ENCODE measurements around the gene TSEN34. TPM values are rescaled to one million over a fixed set of nuclear protein-coding genes. Genes with fewer than 3 reads are reported as not detected.
"Not testable (repeated sequence)": the region's sequence is repeated elsewhere in the genome, so short reads cannot be mapped to it uniquely, and the experiment has no call there.

Gene TSEN34
- total RNA-seq, 2 donors from 2014 or later: 8.1 to 8.9 TPM

DNA sequence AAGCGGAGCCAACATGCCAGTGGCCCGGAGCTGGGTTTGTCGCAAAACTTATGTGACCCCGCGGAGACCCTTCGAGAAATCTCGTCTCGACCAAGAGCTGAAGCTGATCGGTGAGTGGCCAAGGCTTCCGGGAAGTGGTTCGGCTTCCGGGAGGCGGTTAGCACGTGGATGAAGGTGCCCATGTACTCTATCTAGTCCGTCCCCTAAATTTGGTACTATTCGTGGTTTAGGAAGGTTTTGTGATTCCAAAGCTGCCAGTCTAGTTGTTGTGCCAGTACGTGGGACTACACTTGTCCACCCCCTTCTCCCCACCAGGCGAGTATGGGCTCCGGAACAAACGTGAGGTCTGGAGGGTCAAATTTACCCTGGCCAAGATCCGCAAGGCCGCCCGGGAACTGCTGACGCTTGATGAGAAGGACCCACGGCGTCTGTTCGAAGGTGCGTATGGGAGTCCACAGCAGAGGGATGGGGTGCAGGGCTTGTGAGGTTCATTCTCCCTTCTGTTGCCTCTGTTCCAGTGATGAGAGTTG lies 10.1 kb downstream of the TSEN34 start:
- no peaks in the 10 kb centered on the region for H3K9me3 ChIP-seq (ENCODE audit: control insufficient read depth, low read length, poor library complexity, severe bottlenecking)
- Mint-ChIP-seq H3K27me3 (peaks cover 5% of the 10 kb centered on the region), H3K36me3 (ENCODE audit: low read depth) (peaks cover 8% of the 10 kb centered on the region), H3K4me3 (peak overlapping the region; percentile 99), H3K4me1 (peaks cover 40% of the 10 kb centered on the region), H3K27ac (peak overlapping the region; percentile 100)
- ATAC-seq: no peak
- no peak for DNase-seq

DNA sequence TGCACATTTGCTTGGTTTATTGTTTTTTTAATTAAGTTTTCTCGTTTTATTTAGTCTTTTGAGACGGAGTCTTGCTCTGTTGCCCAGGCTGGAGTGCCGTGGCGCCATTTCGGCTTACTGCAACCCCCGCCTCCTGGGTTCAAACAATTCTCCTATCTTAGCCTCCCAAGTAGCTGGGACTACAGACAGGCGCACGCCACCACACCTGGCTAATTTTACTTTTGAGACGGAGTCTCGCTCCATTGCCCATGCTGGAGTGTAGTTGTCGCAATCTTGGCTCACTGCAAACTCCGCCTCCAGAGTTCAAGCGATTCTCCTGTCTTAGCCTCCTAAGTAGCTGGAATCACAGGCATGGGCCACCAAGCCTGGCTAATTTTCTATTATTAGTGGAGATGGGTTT lies 10.9 kb downstream of the TSEN34 start:
- Mint-ChIP-seq H3K27ac (peak overlapping the region; percentile 100), H3K4me3 (peak overlapping the region; percentile 99), H3K36me3 (ENCODE audit: low read depth) (peaks cover 8% of the 10 kb centered on the region), H3K27me3 (peaks cover 5% of the 10 kb centered on the region), H3K4me1 (peaks cover 40% of the 10 kb centered on the region)
- H3K9me3 ChIP-seq (ENCODE audit: control insufficient read depth, low read length, poor library complexity, severe bottlenecking): no peaks in the 10 kb centered on the region
- ATAC-seq (no peak), DNase-seq (no peak)

DNA sequence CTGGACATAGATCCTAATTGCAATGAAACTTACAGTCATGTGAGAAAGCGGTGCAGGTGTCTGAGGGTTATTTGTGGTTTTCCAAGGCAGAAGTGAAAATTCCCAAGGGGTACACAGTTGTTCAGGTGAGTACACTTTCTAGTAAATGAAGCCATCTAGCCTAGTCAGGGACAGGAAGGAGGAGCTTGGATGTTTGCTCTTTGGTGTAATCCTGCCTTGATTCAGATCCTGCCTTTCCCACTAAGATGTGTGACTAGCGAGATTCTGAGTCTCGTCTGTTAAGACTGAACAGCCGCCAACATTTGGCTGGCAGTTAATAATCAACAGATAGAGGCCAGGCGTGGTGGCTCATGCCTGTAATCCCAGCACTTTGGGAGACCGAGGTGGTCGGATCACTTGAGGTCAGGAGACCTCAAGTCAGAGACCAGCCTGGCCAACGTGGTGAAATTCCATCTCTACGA lies 12.1 kb downstream of the TSEN34 start:
- Mint-ChIP-seq H3K27me3 (peaks cover 5% of the 10 kb centered on the region), H3K4me3 (peak overlapping the region; percentile 73), H3K4me1 (peaks cover 47% of the 10 kb centered on the region), H3K27ac (peak overlapping the region; percentile 100), H3K36me3 (ENCODE audit: low read depth) (peaks cover 12% of the 10 kb centered on the region)
- DNase-seq (no peak), ATAC-seq (no peak)
- H3K9me3 ChIP-seq (ENCODE audit: control insufficient read depth, low read length, poor library complexity, severe bottlenecking): no peaks in the 10 kb centered on the region

DNA sequence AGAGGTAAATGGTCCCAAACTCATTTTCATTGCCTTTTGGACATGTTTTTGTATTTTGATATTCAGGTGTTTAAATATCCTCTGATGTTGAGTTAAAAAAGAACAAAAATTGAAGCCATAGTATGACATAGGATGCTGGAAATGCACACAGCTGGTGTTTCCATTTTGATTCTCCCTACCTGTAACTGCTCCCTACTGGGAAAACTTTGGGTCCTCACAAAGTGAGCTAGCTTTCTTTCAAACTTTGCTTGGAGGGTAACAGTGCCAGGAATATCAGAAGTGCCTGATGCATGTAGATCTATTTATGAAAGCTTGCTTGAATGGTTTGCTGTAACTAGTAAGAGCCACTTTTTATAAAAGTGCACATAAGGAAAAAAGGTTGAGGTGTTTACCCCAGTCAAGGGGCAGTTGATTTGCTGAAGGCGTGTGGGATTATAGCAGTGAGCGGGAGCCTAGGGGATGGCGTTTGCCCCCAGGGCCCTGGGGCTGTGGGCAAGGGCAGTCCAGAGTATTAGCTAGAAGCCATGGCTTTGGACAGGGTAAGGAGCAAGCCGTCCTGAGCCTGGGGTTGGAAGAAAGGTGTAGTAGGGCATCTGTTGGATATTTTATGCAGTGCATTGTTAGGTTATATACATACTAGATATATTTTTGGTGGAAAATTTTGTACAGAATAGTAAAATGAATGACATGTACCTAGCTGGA lies 13.8 kb downstream of the TSEN34 start:
- H3K4me3 Mint-ChIP-seq: peak overlapping the region; percentile 71

DNA sequence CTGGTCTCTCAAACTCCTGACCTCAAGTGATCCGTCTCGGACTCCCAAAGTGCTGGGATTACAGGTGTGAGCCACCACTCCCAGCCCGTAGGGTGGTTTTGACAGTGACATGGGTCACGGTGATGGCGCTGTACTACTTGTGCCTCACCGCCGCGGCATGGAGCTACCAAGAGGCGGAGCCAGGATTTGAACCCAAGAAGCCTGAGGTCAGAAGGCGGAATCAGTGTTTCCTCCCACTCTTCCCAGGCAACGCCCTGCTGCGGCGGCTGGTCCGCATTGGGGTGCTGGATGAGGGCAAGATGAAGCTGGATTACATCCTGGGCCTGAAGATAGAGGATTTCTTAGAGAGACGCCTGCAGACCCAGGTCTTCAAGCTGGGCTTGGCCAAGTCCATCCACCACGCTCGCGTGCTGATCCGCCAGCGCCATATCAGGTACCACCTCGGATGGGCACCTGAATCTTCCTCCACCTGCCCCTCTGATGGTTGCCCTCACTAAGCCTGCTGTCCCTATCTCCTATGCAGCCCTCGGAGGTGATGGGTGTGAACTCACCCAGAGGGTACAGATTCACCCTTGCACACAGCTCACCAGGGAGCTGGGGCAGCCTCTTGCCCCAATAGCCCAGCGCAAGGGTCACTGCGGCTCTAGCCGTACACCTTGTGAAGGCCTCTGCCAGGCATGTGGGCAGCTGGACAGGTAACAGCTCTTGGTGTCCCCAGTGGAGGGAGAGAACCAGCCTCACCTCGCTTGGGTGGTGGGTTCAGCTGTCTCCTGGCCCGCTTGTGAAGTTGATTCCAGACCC lies 15.1 kb downstream of the TSEN34 start:
- H3K4me1 Mint-ChIP-seq: peaks cover 64% of the 10 kb centered on the region
- no peaks in the 10 kb centered on the region for H3K9me3 ChIP-seq (ENCODE audit: control insufficient read depth, low read length, poor library complexity, severe bottlenecking)
- no peaks in the 10 kb centered on the region for H3K27me3 Mint-ChIP-seq
- ATAC-seq (no peak), DNase-seq (no peak)
- H3K36me3 Mint-ChIP-seq (ENCODE audit: low read depth): peaks cover 10% of the 10 kb centered on the region
- H3K4me3 Mint-ChIP-seq: no peak overlapping the region
- H3K27ac Mint-ChIP-seq: peak overlapping the region; percentile 95

More for the DNA sequence above, 13.8 kb downstream of the TSEN34 start:
- Mint-ChIP-seq H3K27ac (peak overlapping the region; percentile 100), H3K4me1 (peaks cover 60% of the 10 kb centered on the region), H3K36me3 (ENCODE audit: low read depth) (peaks cover 12% of the 10 kb centered on the region), H3K27me3 (peaks cover 5% of the 10 kb centered on the region)
- DNase-seq: no peak
- ATAC-seq: no peak
- no peaks in the 10 kb centered on the region for H3K9me3 ChIP-seq (ENCODE audit: control insufficient read depth, low read length, poor library complexity, severe bottlenecking)

GRCh38 chr19:54206831-54207177 lies 15.7 kb downstream of the TSEN34 start:
- no peaks in the 10 kb centered on the region for H3K9me3 ChIP-seq (ENCODE audit: control insufficient read depth, low read length, poor library complexity, severe bottlenecking)
- peaks cover 60% of the 10 kb centered on the region for H3K4me1 Mint-ChIP-seq
- no peak for ATAC-seq
- H3K4me3 Mint-ChIP-seq: peak overlapping the region; percentile 21
- peak overlapping the region; percentile 95 for H3K27ac Mint-ChIP-seq
- no peak for DNase-seq
- peaks cover 10% of the 10 kb centered on the region for H3K36me3 Mint-ChIP-seq (ENCODE audit: low read depth)
- H3K27me3 Mint-ChIP-seq: no peaks in the 10 kb centered on the region

DNA sequence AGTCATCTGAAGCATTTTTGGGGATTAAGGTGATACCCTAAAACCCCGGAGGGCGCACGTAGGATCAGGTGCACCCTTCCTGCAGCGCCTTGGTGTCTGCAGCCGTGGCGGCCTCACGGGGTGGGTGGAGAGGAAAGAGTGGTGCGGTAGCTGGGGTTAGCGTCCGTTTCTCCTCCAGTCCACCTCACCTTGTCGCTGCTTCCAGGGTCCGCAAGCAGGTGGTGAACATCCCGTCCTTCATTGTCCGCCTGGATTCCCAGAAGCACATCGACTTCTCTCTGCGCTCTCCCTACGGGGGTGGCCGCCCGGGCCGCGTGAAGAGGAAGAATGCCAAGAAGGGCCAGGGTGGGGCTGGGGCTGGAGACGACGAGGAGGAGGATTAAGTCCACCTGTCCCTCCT lies 16.1 kb downstream of the TSEN34 start:
- peaks cover 58% of the 10 kb centered on the region for H3K4me1 Mint-ChIP-seq
- H3K27ac Mint-ChIP-seq: peak overlapping the region; percentile 95
- not testable (repeated sequence) for H3K9me3 ChIP-seq (ENCODE audit: control insufficient read depth, low read length, poor library complexity, severe bottlenecking); DNase-seq; ATAC-seq; H3K27me3 Mint-ChIP-seq
- H3K4me3 Mint-ChIP-seq: peak overlapping the region; percentile 28
- H3K36me3 Mint-ChIP-seq (ENCODE audit: low read depth): peaks cover 10% of the 10 kb centered on the region

DNA sequence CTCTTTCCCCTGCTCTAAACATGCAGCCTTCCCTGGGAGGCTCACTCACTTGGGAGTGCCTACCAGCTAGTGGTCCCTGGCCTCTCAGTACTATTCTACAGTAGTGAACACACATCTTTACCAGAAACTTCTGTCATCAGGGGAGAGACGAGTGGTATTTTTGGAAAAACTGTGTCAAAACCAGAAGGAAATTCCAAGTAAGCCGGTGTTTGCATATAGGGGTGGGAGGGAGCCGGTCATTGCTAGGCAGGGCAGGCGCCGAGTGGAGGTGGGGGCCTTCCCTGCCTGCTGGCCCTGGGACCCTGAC lies 16.5 kb downstream of the TSEN34 start:
- peaks cover 10% of the 10 kb centered on the region for H3K36me3 Mint-ChIP-seq (ENCODE audit: low read depth)
- no peaks in the 10 kb centered on the region for H3K9me3 ChIP-seq (ENCODE audit: control insufficient read depth, low read length, poor library complexity, severe bottlenecking)
- DNase-seq (no peak), ATAC-seq (no peak)
- peaks cover 55% of the 10 kb centered on the region for H3K4me1 Mint-ChIP-seq
- peak overlapping the region; percentile 95 for H3K27ac Mint-ChIP-seq
- peak overlapping the region; percentile 28 for H3K4me3 Mint-ChIP-seq
- no peaks in the 10 kb centered on the region for H3K27me3 Mint-ChIP-seq

- peak overlapping the region; percentile 47 for H3K4me3 Mint-ChIP-seq
- peak overlapping the region; percentile 95 for H3K27ac Mint-ChIP-seq
- no peaks in the 10 kb centered on the region for H3K27me3 Mint-ChIP-seq
- peaks cover 10% of the 10 kb centered on the region for H3K36me3 Mint-ChIP-seq (ENCODE audit: low read depth)
- H3K9me3 ChIP-seq (ENCODE audit: control insufficient read depth, low read length, poor library complexity, severe bottlenecking): no peaks in the 10 kb centered on the region
- peaks cover 50% of the 10 kb centered on the region for H3K4me1 Mint-ChIP-seq
- no peak for ATAC-seq
- DNase-seq: no peak
Measured at GRCh38 chr19:54207983-54208783, 17.1 kb downstream of the TSEN34 start.

- H3K27ac Mint-ChIP-seq: peak overlapping the region; percentile 95
- ATAC-seq: no peak
- H3K36me3 Mint-ChIP-seq (ENCODE audit: low read depth): peaks cover 10% of the 10 kb centered on the region
- peaks cover 46% of the 10 kb centered on the region for H3K4me1 Mint-ChIP-seq
- H3K9me3 ChIP-seq (ENCODE audit: control insufficient read depth, low read length, poor library complexity, severe bottlenecking): no peaks in the 10 kb centered on the region
- H3K27me3 Mint-ChIP-seq: no peaks in the 10 kb centered on the region
- DNase-seq: no peak
- H3K4me3 Mint-ChIP-seq: peak overlapping the region; percentile 47
Measured at GRCh38 chr19:54208784-54209057, 17.6 kb downstream of the TSEN34 start.

DNA sequence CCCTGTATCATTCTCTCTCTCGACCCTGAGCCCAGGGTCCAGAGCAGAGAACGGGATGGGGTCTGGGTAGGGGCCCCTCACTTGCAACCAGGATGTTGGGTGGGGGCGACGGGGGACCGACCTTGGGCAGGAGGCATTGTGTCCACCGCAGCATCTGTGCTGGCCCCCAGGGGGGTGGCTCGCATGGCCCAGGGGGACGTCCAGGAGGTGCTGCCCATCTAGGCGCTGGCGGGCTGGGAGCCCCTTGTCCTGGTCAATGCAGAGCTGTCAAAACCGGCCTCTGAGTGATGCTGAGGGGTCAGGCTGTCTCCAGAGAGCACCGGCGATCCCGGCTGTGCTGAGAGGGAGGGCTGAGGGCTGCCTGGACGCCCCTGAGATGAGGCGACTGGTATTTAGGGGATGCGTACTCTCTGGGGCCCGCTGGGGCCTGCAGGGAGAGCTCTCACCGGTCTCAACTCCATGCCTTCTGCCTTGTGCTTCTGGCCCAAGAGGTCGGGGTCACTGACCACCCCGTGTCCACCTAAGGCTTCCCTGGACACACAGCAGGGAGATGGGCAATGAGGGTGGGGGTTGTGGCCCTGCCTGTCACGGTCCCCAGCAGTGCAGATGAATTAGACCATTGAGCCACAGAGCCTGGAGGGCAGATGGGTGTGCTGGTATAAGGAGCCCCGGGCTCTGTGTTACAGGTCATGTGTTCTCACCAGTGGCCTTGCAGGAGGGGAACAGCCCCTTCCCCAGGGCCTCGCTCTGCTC lies 18.1 kb downstream of the TSEN34 start:
- DNase-seq: no peak
- no peak for ATAC-seq
- H3K9me3 ChIP-seq (ENCODE audit: control insufficient read depth, low read length, poor library complexity, severe bottlenecking): no peaks in the 10 kb centered on the region
- H3K4me1 Mint-ChIP-seq: peaks cover 43% of the 10 kb centered on the region
- H3K27ac Mint-ChIP-seq: peak overlapping the region; percentile 95
- H3K36me3 Mint-ChIP-seq (ENCODE audit: low read depth): peaks cover 10% of the 10 kb centered on the region
- peak overlapping the region; percentile 88 for H3K4me3 Mint-ChIP-seq
- no peaks in the 10 kb centered on the region for H3K27me3 Mint-ChIP-seq

GRCh38 chr19:54209811-54210494 lies 18.8 kb downstream of the TSEN34 start:
- Mint-ChIP-seq H3K27ac (peak overlapping the region; percentile 95), H3K27me3 (no peaks in the 10 kb centered on the region), H3K4me1 (peaks cover 39% of the 10 kb centered on the region), H3K36me3 (ENCODE audit: low read depth) (peaks cover 9% of the 10 kb centered on the region), H3K4me3 (peak overlapping the region; percentile 88)
- DNase-seq: no peak
- no peaks in the 10 kb centered on the region for H3K9me3 ChIP-seq (ENCODE audit: control insufficient read depth, low read length, poor library complexity, severe bottlenecking)
- ATAC-seq: no peak

All from T-helper 17 cell (primary cell).